HL-60 (cell line): ENCODE results near the gene TMEM19.

Source experiments
- CTCF ChIP-seq: IDR thresholded peaks from one replicate; pipeline ENCODE4 v1.5.1; 2011; ENCODE audit warnings: low read length, control low read depth, inconsistent platforms; ENCODE audit not compliant: insufficient read depth
- REST ChIP-seq: IDR thresholded peaks from 2 replicates; pipeline ENCODE4 v1.6.1; 2012; ENCODE audit warnings: low read depth; ENCODE audit not compliant: insufficient replicate concordance

DNA sequence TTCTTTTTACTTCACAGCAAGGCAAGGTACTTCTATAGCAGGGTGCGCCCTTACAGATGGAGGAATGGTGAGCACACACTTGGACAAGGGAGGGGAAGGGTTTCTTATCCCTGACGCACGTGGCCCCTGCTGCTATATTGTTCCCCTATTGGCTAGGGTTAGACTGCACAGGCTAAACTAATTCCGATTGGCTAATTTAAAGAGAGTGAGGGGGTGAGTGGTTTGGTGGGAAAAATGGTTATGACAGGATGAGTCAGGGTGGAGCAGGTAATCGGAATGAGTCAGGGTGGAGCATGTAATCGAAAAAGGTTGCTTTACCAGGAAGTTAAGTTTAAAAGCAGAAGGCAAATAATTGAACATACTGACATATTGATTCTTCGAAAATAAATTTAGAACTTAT lies 45.1 kb downstream of the TMEM19 start:
- TF ChIP-seq CTCF = no peak
- TF ChIP-seq REST = no peak
